IPS-15b (cell line): Measurements from ENCODE around the gene ATP11A.
"Not testable (repeated sequence)": the region's sequence is repeated elsewhere in the genome, so short reads cannot be mapped to it uniquely, and the experiment has no call there.

ENCODE experiments used
- H3K27me3 ChIP-seq: one replicate; pipeline ENCODE4 v1.6.1; 2013; ENCODE audit warnings: low read length; ENCODE audit not compliant: control insufficient read depth, insufficient read depth
- H3K36me3 ChIP-seq: one replicate; pipeline ENCODE4 v1.6.1; 2013; ENCODE audit warnings: low read length; ENCODE audit not compliant: control insufficient read depth, insufficient read depth
- H3K4me1 ChIP-seq: one replicate; pipeline ENCODE4 v1.6.1; 2013; ENCODE audit warnings: mild to moderate bottlenecking, low read length; ENCODE audit not compliant: control insufficient read depth, insufficient read depth
- H3K4me3 ChIP-seq: one replicate; pipeline ENCODE4 v1.5.1; 2013; ENCODE audit warnings: low read depth, low read length
- H3K9ac ChIP-seq: one replicate; pipeline ENCODE4 v1.6.1; 2013; ENCODE audit warnings: low read depth, mild to moderate bottlenecking, low read length
- H3K9me3 ChIP-seq: one replicate; pipeline ENCODE4 v1.6.1; 2013; ENCODE audit warnings: mild to moderate bottlenecking, low read length; ENCODE audit not compliant: control insufficient read depth, insufficient read depth

ATP11A gene

GRCh38 chr13:112796190-112796915 lies 106.5 kb downstream of the ATP11A start:
- Histone ChIP-seq H3K27me3 (no peaks in the 10 kb centered on the region), H3K9me3 (no peaks in the 10 kb centered on the region), H3K36me3 (peaks cover 2% of the 10 kb centered on the region), H3K9ac (no peak overlapping the region), H3K4me3 (no peak overlapping the region), H3K4me1 (no peaks in the 10 kb centered on the region)

GRCh38 chr13:112799394-112799793 lies 109.6 kb downstream of the ATP11A start:
- no peaks in the 10 kb centered on the region for H3K4me1 ChIP-seq
- H3K4me3 ChIP-seq: no peak overlapping the region
- no peaks in the 10 kb centered on the region for H3K36me3 ChIP-seq
- no peaks in the 10 kb centered on the region for H3K27me3 ChIP-seq
- no peaks in the 10 kb centered on the region for H3K9me3 ChIP-seq
- H3K9ac ChIP-seq: no peak overlapping the region

- Histone ChIP-seq H3K27me3 (no peaks in the 10 kb centered on the region), H3K9ac (no peak overlapping the region), H3K4me3 (no peak overlapping the region), H3K4me1 (no peaks in the 10 kb centered on the region), H3K9me3 (no peaks in the 10 kb centered on the region), H3K36me3 (no peaks in the 10 kb centered on the region)
These were observed 110.2 kb downstream of the ATP11A start for GRCh38 chr13:112800057-112800456.

GRCh38 chr13:112800807-112801206 lies 111.0 kb downstream of the ATP11A start:
- not testable (repeated sequence) for H3K27me3 ChIP-seq, H3K4me1 ChIP-seq, H3K36me3 ChIP-seq, H3K9me3 ChIP-seq, H3K4me3 ChIP-seq, H3K9ac ChIP-seq

GRCh38 chr13:112802802-112803195 lies 113.0 kb downstream of the ATP11A start:
- Histone ChIP-seq H3K36me3 (peaks cover 12% of the 10 kb centered on the region), H3K4me3 (no peak overlapping the region), H3K27me3 (no peaks in the 10 kb centered on the region), H3K9me3 (no peaks in the 10 kb centered on the region), H3K9ac (no peak overlapping the region), H3K4me1 (no peaks in the 10 kb centered on the region)

- H3K4me3 ChIP-seq: no peak overlapping the region
- H3K9ac ChIP-seq: no peak overlapping the region
These were observed 113.6 kb downstream of the ATP11A start for GRCh38 chr13:112803422-112803821.

GRCh38 chr13:112804374-112804773 lies 114.5 kb downstream of the ATP11A start:
- Histone ChIP-seq H3K4me1 (no peaks in the 10 kb centered on the region), H3K36me3 (peaks cover 12% of the 10 kb centered on the region), H3K9me3 (no peaks in the 10 kb centered on the region), H3K9ac (no peak overlapping the region), H3K4me3 (no peak overlapping the region), H3K27me3 (no peaks in the 10 kb centered on the region)

More at GRCh38 chr13:112803422-112803821, 113.6 kb downstream of the ATP11A start:
- Histone ChIP-seq H3K9me3 (no peaks in the 10 kb centered on the region), H3K4me1 (no peaks in the 10 kb centered on the region), H3K27me3 (no peaks in the 10 kb centered on the region), H3K36me3 (peaks cover 12% of the 10 kb centered on the region)

GRCh38 chr13:112806739-112807652 lies 117.2 kb downstream of the ATP11A start:
- Histone ChIP-seq H3K27me3 (no peaks in the 10 kb centered on the region), H3K9ac (no peak overlapping the region), H3K4me3 (no peak overlapping the region), H3K9me3 (no peaks in the 10 kb centered on the region), H3K4me1 (no peaks in the 10 kb centered on the region), H3K36me3 (peaks cover 18% of the 10 kb centered on the region)

GRCh38 chr13:112807653-112808376 lies 118.0 kb downstream of the ATP11A start:
- peaks cover 18% of the 10 kb centered on the region for H3K36me3 ChIP-seq

GRCh38 chr13:112808377-112809140 lies 118.7 kb downstream of the ATP11A start:
- H3K9me3 ChIP-seq: no peaks in the 10 kb centered on the region
- no peaks in the 10 kb centered on the region for H3K4me1 ChIP-seq
- no peak overlapping the region for H3K9ac ChIP-seq
- H3K36me3 ChIP-seq: peaks cover 18% of the 10 kb centered on the region
- H3K27me3 ChIP-seq: no peaks in the 10 kb centered on the region
- no peak overlapping the region for H3K4me3 ChIP-seq

More at GRCh38 chr13:112807653-112808376, 118.0 kb downstream of the ATP11A start:
- H3K27me3 ChIP-seq: no peaks in the 10 kb centered on the region
- no peaks in the 10 kb centered on the region for H3K9me3 ChIP-seq
- H3K4me1 ChIP-seq: no peaks in the 10 kb centered on the region
- no peak overlapping the region for H3K9ac ChIP-seq
- H3K4me3 ChIP-seq: no peak overlapping the region
